AG09309 (cell line): ENCODE data around the gene EFCAB7.

Experiments used
- DNase-seq: peaks from one replicate; pipeline ENCODE4 v3.0.0-alpha.2; 2010; ENCODE audit warnings: low read depth
- H3K4me3 ChIP-seq: 2 replicates; pipeline ENCODE4 v1.5.1; 2011; ENCODE audit warnings: mild to moderate bottlenecking, low read depth, low read length, moderate library complexity; ENCODE audit not compliant: control insufficient read depth
- TF ChIP-seq, protein P1 (sequence below): IDR thresholded peaks from 2 replicates; pipeline ENCODE4 v1.5.1; 2011; ENCODE audit warnings: mild to moderate bottlenecking, low read depth, low read length, inconsistent platforms; ENCODE audit not compliant: insufficient read depth, control insufficient read depth; ENCODE audit errors: missing control alignments

EFCAB7 gene

DNA sequence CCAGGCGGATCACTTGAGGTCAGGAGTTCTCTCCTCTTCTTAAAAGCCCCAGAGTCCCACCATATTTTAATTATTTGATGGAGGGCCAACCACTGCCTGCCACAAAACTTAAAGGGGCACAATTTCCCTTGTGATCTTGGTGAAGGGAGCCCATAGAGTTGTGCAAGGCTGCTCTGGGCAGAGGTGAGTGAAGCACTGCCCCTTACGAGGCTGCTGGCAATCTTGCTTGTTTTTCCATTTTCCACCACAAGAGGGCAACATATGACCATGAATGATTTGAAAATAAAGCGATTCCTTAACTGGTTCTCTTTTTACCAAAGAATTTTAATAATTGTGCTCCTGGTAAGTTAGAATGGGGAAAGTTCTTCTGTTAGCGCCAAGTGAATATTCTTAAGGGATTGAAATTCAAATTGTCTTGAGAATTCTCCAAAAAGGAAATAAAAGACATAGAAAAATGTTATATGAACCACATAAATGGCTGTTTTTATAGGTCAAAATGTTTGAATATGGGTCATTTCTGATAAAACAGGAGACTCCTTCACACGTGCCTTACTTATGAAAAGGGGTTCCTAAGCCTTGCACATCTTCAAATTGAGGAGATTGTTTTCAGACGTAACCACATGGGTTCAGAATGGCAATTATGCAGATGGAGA lies 92.6 kb downstream of the EFCAB7 start:
- TF ChIP-seq, protein P1, sequence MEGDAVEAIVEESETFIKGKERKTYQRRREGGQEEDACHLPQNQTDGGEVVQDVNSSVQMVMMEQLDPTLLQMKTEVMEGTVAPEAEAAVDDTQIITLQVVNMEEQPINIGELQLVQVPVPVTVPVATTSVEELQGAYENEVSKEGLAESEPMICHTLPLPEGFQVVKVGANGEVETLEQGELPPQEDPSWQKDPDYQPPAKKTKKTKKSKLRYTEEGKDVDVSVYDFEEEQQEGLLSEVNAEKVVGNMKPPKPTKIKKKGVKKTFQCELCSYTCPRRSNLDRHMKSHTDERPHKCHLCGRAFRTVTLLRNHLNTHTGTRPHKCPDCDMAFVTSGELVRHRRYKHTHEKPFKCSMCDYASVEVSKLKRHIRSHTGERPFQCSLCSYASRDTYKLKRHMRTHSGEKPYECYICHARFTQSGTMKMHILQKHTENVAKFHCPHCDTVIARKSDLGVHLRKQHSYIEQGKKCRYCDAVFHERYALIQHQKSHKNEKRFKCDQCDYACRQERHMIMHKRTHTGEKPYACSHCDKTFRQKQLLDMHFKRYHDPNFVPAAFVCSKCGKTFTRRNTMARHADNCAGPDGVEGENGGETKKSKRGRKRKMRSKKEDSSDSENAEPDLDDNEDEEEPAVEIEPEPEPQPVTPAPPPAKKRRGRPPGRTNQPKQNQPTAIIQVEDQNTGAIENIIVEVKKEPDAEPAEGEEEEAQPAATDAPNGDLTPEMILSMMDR = peak; percentile 55
- no peak overlapping the region for H3K4me3 ChIP-seq

DNA sequence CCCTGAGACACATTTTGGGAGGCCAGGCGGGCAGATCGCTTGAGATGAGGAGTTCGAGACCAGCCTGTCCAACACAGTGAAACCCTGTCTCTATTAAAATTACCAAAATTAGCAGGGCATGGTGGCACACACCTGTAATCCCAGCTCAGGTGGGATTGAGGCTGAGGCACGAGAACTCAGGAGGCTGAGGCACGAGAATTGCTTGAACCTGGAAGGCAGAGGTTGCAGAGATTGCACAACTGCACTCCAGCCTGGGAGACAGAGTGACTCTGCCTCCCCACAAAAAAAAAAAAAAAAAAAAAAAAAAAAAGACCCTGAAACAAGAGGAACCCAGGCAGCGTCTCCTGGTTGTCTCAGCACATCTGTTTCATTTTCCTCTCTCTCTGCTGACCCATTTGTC lies 94.1 kb downstream of the EFCAB7 start:
- no peak for DNase-seq
- TF ChIP-seq, protein P1 = no peak
- H3K4me3 ChIP-seq = no peak overlapping the region

More for the DNA sequence above, 92.6 kb downstream of the EFCAB7 start:
- DNase-seq = peak; percentile 34

GRCh38 chr1:63618011-63618410 lies 94.7 kb downstream of the EFCAB7 start:
- TF ChIP-seq, protein P1 = no peak
- H3K4me3 ChIP-seq = no peak overlapping the region
- DNase-seq = peak; percentile 38

DNA sequence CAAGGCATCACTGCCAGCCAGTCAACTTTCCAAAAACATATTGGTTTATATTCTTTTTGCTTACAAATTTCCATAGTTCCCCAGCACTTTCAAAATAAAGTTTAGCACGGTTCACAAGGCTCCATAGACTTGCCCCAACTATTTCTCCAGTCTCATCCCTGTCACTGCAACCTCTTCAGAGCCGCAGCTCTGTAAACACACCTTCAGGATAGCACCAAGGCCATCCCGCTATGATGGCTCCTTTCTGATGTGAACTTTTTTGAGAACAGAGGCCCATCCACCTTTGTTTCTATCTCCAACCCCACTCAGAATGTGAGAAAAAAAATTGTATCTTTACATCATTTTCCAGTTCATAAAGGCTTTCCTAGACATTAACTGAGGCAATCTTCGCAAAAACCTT lies 96.2 kb downstream of the EFCAB7 start:
- H3K4me3 ChIP-seq = no peak overlapping the region
- TF ChIP-seq, protein P1 = no peak
- no peak for DNase-seq

DNA sequence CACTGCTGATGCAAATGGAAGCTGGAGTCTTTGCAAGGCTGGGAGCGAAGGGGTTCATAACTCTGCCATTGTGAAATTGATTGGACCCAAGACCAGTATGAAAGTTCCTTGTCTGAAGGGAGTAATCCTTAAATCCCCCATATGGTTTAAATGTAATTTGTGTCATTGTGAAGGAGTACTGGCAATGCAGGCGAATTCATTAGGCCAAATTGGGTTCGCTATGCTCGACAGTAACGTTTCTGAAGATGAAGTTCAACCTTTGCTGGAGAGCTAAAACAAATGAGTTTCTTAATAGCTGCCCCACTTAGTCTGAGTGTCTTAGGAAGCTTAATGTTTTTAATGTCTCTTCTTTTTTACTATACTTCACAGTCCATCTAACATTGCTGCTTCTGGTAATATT lies 97.3 kb downstream of the EFCAB7 start:
- TF ChIP-seq, protein P1 = no peak
- no peak for DNase-seq
- H3K4me3 ChIP-seq = no peak overlapping the region

- no peak for DNase-seq
- H3K4me3 ChIP-seq = no peak overlapping the region
- TF ChIP-seq, protein P1 = no peak
Observed at GRCh38 chr1:63621075-63621474, 97.8 kb downstream of the EFCAB7 start.
